GM12801 (cell line): ENCODE data around the gene MRPS21.

Experiments
- TF ChIP-seq, protein P1 (sequence below): IDR thresholded peaks from one replicate; pipeline ENCODE4 v1.5.1; 2011; ENCODE audit warnings: control low read depth; ENCODE audit not compliant: insufficient read length; ENCODE audit errors: extremely low read depth

Gene MRPS21

GRCh38 chr1:150259758-150260669, 33.6 kb upstream of the MRPS21 start:
- TF ChIP-seq, protein P1, sequence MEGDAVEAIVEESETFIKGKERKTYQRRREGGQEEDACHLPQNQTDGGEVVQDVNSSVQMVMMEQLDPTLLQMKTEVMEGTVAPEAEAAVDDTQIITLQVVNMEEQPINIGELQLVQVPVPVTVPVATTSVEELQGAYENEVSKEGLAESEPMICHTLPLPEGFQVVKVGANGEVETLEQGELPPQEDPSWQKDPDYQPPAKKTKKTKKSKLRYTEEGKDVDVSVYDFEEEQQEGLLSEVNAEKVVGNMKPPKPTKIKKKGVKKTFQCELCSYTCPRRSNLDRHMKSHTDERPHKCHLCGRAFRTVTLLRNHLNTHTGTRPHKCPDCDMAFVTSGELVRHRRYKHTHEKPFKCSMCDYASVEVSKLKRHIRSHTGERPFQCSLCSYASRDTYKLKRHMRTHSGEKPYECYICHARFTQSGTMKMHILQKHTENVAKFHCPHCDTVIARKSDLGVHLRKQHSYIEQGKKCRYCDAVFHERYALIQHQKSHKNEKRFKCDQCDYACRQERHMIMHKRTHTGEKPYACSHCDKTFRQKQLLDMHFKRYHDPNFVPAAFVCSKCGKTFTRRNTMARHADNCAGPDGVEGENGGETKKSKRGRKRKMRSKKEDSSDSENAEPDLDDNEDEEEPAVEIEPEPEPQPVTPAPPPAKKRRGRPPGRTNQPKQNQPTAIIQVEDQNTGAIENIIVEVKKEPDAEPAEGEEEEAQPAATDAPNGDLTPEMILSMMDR = no peak

GRCh38 chr1:150261367-150261766, 32.3 kb upstream of the MRPS21 start:
- TF ChIP-seq, protein P1 = no peak

DNA sequence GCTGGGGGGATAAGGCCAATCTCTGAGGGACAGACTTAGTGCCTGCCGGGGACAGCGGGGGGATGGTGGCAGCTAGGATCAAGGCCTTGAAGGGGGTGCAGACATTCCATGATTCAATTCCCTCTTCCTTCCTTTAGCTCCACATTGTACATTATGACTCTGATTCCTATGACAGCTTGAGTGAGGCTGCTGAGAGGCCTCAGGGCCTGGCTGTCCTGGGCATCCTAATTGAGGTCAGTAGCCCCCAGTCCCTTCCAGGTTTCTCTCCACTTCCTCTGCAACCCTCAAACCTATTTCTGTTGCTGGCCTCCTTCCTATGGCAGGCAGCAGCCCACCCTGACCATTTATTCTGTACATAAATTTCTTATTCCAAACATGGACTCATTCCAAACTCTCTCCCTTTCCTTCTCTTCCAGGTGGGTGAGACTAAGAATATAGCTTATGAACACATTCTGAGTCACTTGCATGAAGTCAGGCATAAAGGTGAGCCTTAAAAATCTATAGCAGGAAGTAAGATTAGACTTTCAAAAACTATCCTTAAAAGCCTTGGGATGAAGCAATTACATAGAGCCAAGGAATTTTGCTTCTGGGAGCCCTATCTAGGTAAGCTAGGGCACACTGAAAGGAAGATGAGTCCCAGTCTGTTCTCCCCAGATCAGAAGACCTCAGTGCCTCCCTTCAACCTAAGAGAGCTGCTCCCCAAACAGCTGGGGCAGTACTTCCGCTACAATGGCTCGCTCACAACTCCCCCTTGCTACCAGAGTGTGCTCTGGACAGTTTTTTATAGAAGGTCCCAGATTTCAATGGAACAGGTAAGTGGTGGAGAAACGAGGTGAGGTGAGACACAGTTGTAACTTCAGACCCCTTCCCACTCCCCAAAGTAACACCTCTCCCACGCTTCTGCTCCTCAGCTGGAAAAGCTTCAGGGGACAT, 31.0 kb upstream of the MRPS21 start:
- TF ChIP-seq, protein P1 = no peak

GRCh38 chr1:150263549-150263948, 30.1 kb upstream of the MRPS21 start:
- TF ChIP-seq, protein P1 = no peak

GRCh38 chr1:150267896-150268295, 25.8 kb upstream of the MRPS21 start:
- TF ChIP-seq, protein P1 = no peak

- TF ChIP-seq, protein P1 = no peak
Measured at GRCh38 chr1:150268340-150268704, 25.3 kb upstream of the MRPS21 start.
